Activated T-helper 9 cell treated with anti-CD3 and anti-CD28 coated beads, Interleukin-2, amount 50 U/mL, for 16 hours (primary cell): ENCODE results near the gene NBEA.

ENCODE experiments used
- DNase-seq: peaks from one replicate; pipeline ENCODE4 v3.0.0-alpha.2; 2020; ENCODE audit warnings: low read depth

Gene NBEA

DNA sequence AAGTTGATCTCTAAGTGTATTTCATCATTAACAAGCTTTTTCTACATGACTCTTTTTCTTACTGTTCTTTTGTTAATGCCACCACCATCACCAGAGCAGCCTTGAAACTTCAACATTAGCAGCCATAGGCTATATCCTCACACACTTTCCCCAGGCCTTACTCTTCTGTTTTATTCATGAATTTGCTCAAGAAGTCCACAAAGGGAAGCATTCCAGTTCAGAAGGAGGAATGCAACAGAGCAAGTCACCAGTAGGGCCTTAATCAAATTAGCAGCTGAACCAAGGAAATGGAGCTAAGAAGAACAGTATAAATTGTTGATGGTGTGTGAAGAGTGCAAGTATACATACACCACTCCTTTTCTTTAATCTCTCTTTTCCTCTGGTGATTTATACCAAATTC is 223.1 kb downstream of the NBEA start:
- no peak for DNase-seq

DNA sequence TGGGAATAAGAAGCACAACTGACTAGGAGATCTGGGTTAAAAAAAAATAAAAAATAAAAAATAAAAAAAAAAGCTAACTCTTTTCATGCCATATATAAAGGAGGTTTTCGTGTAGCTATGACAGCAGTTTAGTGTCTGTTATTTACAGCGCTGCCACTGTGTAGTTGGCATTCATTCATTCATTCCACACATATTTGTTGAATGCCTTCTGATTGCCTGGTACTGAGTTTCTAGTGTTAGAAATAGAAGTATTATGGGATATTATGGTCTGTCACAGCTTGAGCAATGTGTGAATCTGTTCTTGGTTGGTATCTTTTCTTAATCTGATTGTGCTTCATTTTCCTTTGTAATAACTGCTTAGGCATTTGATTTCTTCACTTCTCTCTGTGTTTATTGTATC is 237.4 kb downstream of the NBEA start:
- no peak for DNase-seq

DNA sequence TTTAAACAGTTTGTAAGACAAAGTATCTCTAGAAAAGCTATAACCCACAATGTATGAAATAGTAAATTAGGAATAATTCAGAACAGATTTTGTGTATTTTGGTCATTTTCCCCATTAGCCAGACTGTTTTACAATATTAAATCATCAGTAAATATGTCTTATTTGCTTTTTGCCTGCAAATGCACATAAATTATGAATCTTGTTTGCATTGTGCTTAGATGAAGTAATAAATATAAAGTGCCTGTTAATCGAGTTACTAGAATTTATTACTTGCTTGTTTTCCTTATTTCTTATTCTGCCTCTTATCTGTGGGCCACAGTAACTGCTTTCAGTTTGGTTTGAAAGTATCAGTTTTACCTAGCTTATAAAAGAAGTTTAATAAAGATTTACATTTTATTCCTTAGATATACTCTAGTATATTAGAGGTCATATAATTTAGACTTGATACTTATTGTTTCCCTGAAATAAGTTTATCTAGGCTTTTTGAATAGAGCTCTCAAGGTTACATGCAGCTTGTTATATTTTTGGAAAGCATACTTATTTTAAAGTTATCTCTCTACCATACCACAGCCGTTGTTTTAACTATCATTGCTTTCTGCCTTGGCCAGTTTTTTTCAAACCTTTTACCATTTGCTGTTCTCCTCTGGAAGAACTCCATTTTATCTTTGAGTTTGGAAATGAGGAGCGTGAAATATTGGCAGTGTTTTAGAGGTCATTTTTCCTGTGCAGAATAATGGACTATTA is 238.0 kb downstream of the NBEA start:
- DNase-seq = no peak

DNA sequence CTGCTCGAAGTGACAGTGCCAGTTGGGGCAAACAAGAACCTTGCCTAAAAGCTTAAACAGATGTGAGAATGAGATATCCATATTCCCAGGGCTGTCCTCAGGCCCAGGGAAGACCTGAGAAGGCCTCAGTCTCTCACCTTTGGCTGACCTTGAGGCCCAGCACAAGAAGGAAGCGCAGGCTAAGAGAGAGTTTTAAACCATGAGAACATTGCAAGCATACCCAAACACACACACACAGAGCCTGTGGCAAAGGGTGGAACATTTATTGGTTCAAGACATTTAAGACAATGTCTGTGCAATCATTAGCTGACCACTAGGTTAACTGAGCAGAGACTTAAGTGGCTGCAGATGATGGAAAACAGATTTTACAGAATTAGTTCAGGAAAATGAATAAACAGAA is 248.2 kb downstream of the NBEA start:
- DNase-seq = no peak

DNA sequence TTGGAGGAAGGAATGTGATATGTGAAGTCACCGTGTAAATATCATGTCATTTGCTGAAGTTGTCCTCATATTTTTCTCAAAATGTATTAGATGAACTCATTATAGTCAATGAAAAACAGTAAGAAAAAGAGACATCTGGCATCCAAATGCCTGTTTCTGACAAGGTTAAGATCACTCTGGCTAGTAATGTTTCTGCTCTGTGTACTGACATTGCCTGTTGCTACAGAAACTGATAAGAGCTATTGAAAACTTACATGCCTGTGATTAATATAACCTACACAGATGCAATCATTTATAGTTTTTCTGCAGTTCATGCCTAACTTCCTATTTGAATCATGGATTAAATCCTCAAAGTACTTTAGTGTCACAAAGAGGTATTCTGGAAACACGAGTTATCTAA is 249.8 kb downstream of the NBEA start:
- no peak for DNase-seq

DNA sequence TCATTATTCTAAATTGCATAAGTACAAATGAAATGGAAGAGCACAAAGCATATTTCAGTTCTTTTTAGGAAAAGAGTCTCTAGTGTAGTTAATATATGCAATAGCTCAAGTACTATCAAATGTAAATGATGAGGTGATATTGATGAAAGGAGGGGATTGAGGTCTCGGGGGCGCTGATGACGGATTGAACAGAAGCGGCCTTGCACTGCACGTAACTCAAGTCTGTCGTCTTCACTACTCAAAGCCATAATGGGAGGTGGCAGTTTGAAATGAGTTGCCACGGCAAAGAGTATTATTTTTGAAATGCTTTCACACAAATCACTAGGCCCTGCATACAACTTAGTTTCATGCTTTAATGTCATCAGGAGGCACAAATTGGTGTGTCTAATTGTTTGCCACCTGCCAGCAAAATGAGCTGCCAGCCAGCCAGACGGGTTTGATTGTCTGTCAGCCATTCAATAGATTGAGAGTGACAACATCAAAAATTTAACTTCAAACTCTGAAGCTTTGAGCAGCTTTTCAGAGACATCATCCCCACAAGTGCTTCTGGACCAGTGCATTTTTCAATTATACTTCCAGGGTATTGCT is 256.6 kb downstream of the NBEA start:
- no peak for DNase-seq

DNA sequence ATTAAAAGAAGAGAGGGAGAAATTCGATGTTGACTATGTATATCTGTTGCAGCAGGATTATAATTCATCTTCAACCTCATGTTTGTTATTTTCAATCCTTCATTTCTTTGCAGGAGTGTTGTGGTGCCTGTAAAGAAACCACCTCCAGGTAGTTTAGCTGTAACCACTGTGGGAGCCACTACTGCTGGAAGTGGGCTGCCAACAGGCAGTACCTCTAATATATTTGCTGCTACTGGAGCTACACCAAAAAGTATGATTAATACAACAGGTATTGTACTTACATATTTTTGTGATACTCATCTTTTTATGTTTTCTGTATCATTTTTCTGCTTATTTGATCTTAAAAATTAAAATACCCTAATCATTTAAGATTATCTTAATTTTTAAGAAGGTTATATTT is 266.5 kb downstream of the NBEA start:
- DNase-seq = no peak

DNA sequence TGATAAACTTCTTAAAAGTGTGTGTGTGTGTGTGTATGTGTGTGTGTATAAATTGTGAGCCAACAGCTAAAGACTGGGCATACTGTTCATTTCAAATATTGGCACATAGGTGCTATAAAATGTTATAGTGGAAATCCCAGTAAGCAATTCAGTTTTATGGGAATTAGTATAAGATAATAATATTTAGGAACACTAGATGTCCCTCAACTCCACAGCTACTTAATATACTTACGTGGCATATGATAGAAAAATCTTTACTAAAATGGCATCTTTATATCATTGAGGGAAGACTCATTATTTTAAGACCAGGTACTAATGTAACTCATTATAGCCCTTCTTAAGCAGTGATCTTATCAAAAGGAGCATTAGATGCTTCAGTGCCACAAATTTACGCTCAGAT is 268.2 kb downstream of the NBEA start:
- no peak for DNase-seq

DNA sequence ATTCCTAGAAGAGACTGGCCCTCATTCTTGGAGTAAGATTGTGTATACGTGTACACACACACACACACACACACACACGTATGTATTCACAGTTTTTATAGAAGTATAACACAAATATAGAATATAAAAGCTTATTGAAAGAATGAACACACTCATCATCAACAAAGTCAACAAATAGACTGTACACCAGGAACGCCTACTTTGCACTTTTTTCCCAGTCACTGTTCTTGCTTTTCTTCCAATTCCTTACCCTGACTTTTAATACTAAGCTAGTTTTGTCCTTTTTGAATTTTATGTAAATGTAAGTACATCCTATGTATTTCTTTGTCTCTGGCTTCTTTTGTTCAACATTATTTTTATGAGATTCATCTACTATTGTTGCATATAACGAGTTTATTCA is 269.9 kb downstream of the NBEA start:
- DNase-seq = no peak

DNA sequence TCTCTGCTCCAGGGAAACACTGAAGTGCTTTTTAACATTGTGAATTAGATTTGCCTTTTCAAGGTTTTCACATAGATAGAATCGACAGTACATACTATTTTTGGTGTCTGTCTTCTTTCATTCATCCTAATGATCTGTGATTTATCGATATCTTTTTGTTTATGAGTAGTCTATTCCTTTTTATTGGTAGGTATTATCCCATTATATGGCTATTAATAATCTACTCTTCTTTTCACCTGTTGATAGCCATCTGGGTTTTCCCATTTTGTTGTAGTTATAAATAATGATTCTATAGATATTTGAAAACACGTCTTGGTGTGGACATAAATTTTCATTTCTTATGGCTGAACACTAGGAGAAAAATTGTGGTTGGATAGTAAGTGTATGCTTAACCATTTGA is 271.8 kb downstream of the NBEA start:
- DNase-seq = no peak

DNA sequence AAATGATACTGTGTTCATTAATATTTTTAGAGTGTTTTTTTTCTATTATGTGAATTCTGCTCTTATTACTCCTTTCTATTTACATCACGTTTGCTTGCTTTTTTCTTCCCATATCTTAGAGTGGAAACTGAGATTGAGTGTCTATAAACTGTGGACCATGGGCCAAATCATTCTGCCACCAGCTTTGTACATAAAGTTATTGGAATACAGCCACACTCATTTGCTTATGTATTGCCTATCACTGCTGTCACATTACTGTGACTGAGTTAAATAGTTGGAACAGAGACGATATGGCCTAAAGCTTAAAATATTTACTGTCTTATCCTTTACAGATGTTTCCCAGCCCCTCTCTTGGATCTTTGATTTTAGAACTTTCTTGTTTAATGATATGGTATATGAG is 274.1 kb downstream of the NBEA start:
- no peak for DNase-seq

DNA sequence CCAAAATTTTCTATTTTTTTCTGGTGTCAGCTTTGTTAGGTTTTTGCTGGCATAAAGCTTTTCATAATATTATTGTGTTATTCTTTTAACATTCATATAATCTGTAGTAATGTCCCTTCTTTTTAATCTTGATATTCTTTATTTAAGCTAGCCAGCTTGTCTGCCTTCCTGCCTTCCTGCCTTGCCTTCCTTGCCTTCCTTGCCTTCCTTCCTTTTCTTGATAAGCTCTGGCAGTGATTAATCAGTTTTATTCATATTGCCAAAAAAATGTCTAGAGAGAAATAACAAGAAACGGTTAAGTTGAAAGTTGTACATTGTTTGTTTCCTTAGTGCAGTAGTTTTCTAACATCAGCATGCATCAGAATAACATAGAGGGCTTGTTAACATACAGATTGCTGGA is 277.0 kb downstream of the NBEA start:
- no peak for DNase-seq

DNA sequence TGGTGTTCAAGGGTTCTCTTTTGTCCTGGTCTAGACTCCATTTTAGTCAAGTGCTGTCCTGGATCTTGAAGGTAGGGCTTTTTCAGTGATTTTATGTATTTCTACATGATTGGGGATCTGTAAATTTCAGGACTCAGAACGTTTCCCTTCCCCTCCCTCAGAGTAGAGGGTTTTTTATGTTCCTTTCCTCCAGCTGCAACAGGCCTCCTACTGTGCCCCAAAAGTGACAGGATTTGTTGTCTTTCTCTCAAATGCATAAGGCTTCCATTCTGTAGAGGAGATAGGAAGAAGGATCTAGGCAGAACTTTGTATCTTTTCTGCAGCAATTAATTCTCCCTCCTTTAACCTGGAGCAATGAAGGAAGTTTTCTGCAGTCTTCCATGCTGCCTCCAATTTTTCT is 283.1 kb downstream of the NBEA start:
- no peak for DNase-seq

DNA sequence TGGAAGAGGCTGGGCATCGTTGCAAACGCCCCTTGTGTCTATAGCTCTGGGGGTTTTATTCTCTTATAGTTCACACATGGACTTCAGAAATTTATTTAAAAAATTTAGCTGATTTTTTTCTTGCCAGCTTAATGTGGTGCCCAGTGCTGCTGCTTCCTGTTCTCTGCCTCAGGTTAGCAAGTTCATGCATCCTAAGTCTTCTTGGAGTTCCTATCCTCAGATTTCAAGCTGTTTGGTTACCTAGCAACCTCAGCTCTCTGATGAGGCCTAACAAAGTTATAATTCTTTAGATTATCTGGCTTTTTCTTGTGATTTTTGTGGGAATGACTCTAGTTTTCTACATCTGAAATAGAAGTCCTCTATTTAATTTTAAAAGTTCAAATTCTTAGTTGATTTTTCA is 283.5 kb downstream of the NBEA start:
- DNase-seq = no peak

DNA sequence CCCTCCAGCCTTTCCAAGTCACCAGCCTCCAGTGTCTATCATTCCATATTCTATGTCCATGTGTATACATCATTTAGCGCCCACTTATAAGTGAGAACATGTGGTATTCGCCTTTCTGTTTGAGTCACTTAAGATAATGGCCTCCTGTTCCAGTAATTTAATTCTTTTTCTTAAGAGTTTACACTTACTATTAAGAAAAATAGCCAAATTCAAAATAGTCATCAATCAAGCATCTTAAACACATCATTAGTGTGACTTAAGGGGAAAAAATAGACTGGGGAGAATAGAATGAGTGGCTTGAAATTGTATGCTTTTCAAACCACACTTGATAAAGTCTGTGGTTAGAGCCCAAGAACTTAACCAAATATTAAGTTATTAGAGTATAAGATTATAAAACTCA is 286.5 kb downstream of the NBEA start:
- DNase-seq = no peak

DNA sequence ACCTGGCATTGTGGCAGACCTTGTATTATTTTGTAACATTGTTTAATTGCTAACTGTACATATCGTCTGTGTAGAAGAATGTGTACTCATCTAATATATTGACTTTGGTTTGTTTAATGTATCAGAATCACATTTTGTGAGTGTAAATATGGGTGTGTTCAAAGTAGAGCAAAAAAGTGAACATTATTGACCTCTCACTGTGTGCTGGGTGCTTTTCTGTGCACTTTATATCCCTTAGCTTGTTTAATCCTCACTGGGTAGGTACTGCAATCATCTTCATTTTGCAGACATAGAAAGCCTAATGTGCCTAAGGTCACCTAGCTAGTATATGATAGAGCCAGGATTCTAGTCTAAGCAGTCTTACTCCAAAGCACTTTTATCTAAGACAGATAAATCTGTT is 289.4 kb downstream of the NBEA start:
- no peak for DNase-seq

DNA sequence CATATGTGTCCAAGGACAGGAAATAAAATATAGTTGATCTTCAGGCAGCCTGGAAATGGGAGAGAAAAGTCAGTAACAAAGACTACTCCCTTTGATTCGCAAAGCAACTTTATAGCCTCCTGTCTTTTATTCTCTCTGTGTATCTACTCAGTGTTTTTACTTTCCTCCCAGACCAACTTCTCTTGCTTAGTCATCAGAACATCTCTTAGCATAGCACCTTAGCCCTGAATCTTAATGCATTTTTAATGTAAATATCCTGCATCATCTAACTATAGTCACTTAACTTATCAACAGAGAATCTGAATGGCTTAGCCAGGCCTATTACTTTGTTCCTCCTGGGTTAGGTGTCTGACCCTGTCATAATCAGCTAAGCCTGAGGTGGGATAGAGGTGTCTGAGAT is 296.2 kb downstream of the NBEA start:
- no peak for DNase-seq

DNA sequence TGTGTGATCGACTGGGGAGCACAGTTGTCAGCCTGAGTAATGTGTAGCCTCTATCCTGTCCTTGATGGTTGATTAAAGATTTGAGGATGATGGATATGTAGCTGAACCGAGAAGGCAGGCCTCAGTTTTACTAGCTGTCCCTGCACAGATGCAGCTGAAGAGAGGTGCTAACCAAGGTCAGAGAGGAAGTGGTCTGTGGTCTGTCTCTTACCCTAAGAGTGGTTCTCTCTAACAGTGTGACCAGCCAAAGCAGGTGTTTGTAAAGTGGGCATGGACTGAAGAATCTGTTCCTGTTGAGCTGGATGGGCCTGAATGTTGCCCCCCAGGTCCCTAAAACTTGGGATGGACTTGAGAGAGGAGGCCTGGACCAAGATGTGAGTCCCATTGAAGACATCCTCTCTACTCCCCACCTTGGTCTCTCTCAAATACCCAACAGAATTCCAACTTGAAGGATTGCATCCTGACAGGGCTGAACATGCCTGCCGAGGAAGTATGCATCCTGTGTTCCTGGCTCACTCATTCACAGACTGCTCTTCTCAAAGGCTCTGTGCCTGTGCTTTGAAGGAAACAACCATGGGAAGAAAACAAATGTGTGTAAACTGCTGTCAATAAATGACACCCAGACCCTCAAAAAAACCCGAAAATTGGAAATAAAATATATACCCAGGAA is 310.6 kb downstream of the NBEA start:
- DNase-seq = no peak

DNA sequence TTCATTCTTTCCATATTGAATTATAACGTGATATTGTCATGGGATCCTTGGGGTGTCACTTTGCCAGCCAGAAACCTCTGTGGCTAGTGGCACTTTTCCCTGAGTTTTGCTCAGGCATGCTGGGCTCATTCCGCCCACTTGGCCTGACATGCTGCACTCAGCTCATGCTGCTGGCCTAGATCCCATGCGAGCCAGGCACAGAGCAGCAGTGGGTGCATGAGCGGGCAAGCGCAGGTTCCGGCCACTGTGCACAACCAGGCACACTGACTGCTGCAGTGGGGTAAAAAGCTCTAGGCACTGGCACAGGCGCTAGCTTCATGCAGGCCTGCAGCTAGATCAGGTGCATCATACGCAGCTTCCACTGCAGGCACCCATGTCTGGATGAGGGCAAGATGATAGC is 313.2 kb downstream of the NBEA start:
- DNase-seq = no peak

DNA sequence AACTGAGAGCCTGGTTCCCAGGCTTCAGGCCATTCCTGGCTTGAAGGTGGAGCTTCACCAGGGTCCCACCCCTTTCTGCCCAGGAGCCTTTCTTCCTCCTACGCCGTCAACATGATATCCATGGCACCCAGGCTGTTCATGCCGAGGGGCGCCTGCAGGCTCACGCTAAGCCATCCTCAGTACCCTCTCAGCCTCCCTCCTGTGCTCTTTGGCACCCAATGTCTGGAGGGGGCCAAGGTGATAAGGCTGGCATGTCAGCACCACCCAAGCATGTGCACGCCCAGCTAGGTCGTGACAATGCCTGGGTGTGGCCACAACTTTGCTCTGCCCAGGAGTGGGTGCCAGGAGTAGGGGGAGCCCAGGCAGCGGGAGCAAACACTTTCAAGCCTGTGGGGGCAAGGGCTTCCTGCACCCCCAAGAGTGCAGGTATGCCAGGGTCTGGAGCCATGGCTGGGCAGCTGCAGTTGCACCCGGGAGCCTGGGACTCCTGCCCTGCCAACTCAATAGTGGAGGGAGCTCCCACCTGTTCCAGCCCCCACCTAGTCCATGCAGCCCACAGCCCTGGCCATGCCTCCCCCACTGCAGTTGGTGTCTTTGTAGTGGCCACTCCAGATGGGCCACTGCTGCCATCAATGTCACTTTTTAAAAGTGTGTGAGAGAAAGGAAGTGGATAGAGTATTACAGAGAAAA is 314.5 kb downstream of the NBEA start:
- DNase-seq = no peak

DNA sequence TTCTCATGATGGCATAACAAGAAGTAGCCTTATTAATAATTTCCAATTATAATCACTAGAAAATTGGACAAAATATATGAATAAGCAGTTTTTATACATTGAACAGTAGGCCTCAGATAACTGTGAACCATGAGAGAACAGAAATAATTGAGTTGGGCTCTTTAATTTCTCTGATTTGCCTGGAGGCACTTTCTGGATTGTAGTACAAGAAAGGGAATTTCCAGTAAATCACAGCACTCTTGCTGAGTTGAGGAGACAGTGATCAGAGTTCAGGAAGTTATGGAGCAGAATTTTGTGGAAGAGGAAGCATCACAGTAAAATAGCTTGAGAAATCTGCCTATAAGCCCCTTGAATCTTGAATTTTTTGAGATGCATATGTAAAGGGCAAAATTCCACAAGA is 318.2 kb downstream of the NBEA start:
- DNase-seq = no peak

DNA sequence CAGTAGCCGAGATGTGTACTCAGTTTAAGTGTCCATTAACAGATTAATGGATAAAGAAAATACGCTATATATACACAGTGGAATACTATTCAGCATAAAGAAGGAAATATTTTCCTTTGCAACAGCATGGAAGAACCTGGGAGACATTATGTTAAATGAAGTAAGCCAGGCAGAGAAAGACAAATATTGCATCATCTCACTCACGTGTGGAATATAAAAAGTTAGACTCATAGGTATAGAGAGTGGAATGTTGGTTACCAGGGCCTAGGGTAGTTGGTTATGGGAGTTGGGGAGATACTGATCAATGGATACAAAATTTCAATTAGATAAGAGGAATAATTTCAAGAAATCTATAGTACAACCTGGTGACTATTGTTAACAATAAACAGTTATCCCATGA is 324.3 kb downstream of the NBEA start:
- no peak for DNase-seq

DNA sequence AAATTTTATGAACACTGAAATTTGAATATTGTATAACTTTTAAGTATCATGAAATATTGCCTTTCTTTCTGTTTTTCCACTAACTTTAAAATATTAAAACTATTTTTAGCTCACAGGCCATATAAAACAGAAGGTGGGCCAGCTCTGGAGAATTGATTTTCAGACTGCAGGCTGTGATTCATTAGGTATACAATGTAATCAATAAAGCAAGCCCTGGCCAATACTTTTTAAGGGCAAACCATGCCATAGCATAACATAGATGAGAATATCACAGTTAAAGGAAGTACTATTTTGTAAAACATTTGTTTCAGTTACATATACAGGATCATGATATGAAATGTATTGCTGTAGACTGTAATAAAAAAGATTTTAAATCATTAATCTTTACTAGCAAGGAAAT is 336.8 kb downstream of the NBEA start:
- DNase-seq = no peak
